ENCODE measurements around the gene EIF2B1.
"Not testable (repeated sequence)": the region's sequence is repeated elsewhere in the genome, so short reads cannot be mapped to it uniquely, and the experiment has no call there.

The EIF2B1 gene

DNA sequence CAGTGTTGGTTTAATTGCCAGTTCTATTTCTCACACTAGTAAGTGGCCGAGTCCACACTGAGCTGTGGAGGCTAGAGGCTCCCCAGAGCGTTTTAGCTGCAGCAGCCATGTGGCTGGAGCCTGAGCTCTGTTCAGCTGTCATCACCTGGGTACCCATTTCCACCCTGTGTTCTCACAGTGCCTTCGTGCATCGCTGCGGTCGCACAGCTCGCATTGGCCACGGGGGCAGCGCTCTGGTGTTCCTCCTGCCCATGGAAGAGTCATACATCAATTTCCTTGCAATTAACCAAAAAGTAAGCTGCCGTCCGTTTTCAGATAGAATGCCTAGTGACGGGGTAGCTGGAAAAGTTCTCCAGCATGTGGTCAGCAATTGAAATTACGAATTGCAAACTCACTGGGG, 15.9 kb downstream of the EIF2B1 start:
- no peak for DNase-seq (ENCODE audit: low read depth)

DNA sequence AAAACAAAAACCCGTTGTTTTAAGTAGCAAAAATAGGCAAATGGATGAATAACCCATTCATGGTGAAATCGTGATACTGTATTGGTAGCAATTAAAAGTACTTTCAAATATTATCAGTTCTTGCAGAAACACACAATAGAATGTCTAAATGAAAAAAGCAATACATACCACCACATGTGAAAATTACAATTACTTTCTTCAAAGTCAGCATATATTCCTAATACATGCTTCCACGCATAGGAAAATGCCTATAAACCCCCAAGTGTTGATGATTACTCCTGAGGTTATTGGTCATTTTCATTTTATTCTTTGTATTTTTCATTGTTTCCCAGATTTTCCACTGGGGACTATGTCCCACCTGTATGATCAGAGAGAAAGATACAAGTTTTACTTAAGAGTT, 16.3 kb downstream of the EIF2B1 start:
- no peak for DNase-seq (ENCODE audit: low read depth)

GRCh38 chr12:123614531-123614930, 19.0 kb downstream of the EIF2B1 start:
- DNase-seq (ENCODE audit: low read depth) = peak; percentile 97

GRCh38 chr12:123614110-123614509, 19.4 kb downstream of the EIF2B1 start:
- no peak for DNase-seq (ENCODE audit: low read depth)

- no peak for DNase-seq (ENCODE audit: low read depth)
Observed at GRCh38 chr12:123608182-123608581, 25.3 kb downstream of the EIF2B1 start.

DNA sequence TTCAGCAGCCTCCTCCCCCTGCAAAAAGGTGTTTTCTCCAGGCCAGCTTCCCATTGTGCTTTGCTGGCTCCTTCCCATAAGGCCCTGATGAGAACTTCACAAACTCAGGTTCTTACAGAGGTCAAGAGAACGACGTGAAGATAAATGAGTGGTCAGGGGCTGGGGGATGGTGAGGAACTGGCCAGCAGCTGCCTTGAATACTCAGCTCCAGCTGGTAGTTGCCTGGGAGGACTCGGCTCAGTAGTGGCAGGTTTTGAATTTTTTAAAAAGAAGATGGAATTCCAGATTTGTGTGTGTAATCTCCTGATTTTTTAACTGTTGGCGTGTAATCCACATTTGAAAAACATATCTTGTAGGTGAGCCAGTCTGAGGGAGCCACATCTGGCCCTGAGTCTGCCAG, 25.7 kb downstream of the EIF2B1 start:
- no peak for DNase-seq (ENCODE audit: low read depth)

- DNase-seq (ENCODE audit: low read depth) = not testable (repeated sequence)
Observed at GRCh38 chr12:123603495-123603894, 30.0 kb downstream of the EIF2B1 start.

DNA sequence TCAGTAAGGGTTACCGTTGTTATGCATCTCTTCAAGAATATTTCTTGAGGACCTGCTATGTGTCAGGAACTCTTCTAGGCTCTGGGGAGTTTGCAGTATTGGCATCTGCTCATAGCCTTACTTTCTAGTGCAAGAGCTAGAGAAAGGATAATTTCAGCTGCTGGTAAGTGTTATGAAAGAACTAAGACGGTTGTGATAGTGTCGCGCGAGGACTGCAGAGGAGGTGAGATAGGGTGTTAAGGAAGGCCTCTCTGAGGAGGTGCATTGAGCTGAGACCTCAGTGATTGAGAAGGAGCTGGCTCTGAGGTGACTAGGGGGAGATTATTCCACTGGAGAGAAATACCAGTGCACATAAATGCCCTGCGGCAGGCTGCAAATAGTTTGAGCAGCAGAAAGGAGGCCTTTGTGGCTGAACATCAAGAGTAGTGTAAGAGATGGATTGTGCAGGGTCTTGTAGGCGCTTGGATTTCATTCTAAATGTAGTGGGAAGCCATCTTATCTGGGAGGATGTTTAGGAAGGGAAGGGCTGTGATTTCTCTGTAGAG, 30.8 kb downstream of the EIF2B1 start:
- peak; percentile 19 for DNase-seq (ENCODE audit: low read depth)

GRCh38 chr12:123601602-123602489, 31.6 kb downstream of the EIF2B1 start, which contains the start of gene DDX55:
TSS of gene DDX55 (plus strand) at chr12:123602099. CDS start at chr12:123602149, 50 bp downstream.
- DNase-seq (ENCODE audit: low read depth) = peak; percentile 83

DNA sequence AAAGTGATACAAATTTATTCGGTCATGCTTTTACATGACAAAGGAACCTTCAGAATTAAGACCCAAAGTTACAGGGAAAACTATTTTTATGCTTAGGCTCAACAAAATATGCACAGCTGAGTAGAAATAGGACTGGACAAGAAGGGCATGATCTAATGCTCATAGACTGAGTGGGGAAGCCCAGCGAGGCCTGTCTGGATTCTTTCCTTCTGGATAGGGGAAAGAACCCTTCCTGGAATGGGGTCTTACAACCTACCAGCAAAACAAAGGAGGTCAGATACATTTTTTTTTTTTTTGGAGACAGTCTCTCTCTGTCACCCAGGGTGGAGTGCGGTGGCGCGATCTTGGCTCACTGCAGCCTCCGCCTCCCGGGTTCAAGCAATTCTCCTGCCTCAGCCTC, 33.8 kb downstream of the EIF2B1 start:
- no peak for DNase-seq (ENCODE audit: low read depth)

DNA sequence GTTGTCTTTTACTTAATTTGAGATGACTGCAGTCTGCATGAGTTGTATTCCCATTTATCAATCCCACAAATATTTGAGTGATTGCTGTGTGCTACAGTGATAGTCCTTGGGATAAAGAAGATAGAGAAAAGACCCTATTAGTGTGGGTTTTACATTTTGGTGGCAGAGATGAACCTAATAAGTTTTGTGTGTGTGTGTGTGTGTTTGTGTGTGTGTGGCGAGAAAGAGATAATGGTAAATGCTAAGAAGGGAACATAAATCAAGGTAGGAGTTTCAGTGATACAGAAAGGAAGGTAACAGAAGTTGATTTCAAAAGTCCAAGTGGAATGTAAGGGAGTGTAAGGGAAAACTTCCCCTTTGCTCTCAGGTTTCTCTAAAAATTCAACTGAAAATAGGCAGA, 34.2 kb downstream of the EIF2B1 start:
- DNase-seq (ENCODE audit: low read depth) = no peak

DNA sequence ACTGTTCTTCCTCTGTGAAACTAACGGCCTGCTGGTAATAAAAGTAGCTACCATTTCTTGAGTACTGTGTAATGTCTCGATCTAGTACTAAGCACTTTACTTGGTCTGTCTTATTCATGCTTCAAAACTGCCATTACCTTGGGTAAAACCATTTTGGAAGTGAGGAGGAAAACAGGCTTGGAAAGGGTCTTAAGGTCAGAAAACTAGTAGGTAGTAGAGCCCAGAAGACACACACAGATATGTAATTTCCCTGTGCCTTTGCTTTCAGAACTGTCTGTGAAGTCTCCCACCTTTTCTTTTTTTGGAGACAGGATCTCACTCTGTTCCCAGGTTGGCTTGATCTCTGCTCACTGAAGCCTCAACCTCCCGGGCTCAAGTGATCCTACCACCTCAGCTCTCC, 35.0 kb downstream of the EIF2B1 start:
- DNase-seq (ENCODE audit: low read depth) = no peak

DNA sequence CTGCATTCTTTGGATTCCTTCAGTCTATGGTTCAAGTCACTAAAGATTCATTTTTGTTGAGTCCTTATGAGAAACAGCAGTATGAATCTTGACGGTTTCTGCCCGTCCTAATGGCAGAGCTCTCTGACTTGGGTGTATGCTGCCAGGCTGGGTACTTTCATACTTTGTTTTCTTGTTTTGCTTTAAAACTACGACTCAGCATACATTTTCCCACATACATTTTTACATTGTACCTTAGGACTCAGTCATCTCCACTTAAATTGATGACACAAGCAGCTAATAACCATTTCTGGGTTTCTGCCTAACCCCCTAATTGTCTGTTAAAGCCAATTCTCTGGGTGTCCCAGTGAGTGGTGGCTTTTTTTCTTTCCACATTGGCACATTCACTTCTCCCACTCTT, 36.4 kb downstream of the EIF2B1 start:
- DNase-seq (ENCODE audit: low read depth) = no peak

DNA sequence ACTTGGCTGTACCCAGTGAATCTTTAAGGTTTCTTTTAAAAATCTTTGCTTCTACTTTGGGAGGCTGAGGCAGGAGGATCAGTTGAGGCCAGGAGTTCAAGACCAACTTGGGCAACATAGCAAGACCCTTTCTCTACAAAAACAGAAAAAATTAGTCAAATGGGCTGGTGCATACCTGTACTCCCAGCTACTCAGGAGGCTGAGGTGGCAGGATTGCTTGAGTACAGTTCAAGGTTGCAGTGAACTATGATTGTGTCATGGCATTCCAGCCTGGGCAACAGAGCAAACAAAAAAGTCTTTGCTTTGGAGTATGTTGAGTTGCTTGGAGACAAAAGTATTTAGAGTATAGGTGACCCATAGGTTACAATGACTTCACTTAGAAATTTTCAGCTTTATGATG, 37.8 kb downstream of the EIF2B1 start:
- no peak for DNase-seq (ENCODE audit: low read depth)

- DNase-seq (ENCODE audit: low read depth) = peak; percentile 40
Observed at GRCh38 chr12:123591702-123592481, 41.6 kb downstream of the EIF2B1 start.

- peak; percentile 18 for DNase-seq (ENCODE audit: low read depth)
Observed at GRCh38 chr12:123580772-123581171, 52.7 kb downstream of the EIF2B1 start.

- DNase-seq (ENCODE audit: low read depth) = not testable (repeated sequence)
Observed at GRCh38 chr12:123578829-123579228, 54.7 kb downstream of the EIF2B1 start.

GRCh38 chr12:123578243-123578642, 55.2 kb downstream of the EIF2B1 start:
- no peak for DNase-seq (ENCODE audit: low read depth)

- DNase-seq (ENCODE audit: low read depth) = peak; percentile 11
Observed at GRCh38 chr12:123576611-123577010, 56.9 kb downstream of the EIF2B1 start.

DNA sequence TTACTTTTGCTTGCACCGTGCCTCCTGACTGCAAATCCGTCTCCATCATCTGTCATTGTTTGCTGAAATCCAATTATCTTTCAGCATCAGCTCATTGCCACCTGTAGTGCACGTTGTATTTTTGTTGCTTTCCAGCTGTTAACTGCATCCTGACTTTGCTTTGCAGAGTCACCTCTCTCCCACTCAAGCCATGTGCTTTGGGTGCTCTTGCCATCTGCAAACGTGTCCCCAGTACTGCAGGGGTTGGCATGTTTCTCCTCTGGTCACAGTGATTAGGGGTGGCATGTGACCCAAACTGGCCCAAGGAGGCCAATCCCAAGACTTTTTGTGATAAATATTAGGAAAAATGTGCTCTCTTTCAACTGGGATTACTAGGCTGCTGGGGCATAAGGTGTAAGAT, 59.6 kb downstream of the EIF2B1 start:
- no peak for DNase-seq (ENCODE audit: low read depth)

DNA sequence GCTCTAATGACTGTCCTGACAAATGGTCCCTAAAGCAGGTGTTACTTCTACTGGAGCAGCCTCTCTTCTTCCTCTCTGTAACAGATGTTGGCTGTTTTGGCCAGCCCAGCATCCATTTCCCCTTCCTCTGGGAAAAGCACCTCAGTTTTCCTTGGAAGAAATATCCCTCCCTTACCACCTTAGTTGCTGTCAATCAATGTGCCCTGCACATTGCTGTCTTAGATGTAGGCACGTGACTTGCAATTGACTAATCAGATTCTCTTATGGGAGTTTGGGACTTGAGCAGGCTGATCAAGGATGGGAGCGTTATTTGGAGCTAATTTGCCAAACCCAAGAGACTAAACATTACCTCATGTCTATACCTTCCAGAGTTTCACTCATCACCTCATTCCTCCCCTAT, 61.1 kb downstream of the EIF2B1 start:
- DNase-seq (ENCODE audit: low read depth) = no peak

DNA sequence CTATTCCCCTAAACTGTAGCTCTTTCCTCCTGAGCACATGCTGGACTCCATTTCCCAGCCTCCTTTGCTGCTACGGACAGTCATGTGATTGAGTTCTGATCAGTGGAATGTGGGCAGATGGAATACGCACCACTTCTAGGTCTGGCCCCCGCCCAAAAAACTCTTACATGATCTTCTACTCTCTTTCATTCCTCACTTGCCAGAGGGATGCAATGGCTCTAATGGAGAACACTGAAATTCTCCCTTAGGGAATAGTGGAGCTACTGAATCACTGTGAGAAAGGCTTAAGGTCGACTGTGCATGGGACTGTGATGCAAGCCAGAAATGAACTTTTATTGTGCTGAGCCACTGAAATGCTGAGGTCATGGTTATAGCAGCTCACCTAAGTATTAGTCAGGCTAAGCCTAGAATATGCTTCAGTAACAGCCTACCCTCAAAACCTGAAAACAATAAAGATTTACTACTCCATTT, 62.1 kb downstream of the EIF2B1 start:
- DNase-seq (ENCODE audit: low read depth) = peak; percentile 81

Measured in EH (cell line).